HG03135 (cell line): Measurements from ENCODE around the gene F11R.
"Not testable (repeated sequence)": the region's sequence is repeated elsewhere in the genome, so short reads cannot be mapped to it uniquely, and the experiment has no call there.

Experiments used
- ATAC-seq: cut with Tn5 transposase; IDR thresholded peaks from one replicate; pipeline ENCODE4 v1.9.1; 2021; ENCODE audit warnings: mild to moderate bottlenecking, moderate library complexity; ENCODE audit not compliant: unreplicated experiment

F11R gene

GRCh38 chr1:161016683-161017082, 4.3 kb downstream of the F11R start:
- ATAC-seq: not testable (repeated sequence)

DNA sequence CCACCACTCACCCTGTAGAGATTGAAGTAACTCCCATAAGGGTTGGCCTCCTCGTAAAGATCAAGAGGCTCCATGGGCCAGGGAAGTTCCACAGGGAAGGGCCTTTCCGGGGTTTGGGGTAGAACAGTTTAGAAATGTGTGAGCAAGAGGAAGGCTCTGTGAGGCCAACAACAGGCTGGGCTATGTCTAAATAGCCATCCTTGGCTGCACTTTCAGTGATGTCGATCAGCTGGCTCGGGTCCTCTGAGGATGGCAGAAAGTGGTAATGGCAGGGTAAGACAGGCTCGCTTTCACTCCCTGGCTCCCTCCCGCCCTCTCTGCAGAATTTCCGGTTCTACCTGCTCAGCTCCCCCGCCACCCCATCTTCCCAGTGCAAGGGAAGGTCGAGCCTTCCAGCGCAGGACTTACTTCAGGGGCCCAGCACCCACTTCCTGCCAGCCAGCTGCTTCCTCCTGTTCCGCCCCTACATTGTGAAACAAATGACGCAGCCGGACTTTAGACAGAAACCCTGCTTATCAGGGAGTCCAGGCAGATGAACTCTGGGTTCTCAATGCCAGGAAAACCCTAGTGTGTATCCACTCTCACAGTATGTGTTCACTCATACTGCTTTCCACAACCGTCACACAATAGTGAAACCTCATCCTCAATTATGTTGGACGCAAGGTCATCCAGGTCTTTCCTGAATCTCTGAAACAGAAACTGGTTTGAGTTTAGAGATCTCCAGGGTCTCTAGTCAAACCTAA, 7.3 kb downstream of the F11R start:
- peak; percentile 81 for ATAC-seq

DNA sequence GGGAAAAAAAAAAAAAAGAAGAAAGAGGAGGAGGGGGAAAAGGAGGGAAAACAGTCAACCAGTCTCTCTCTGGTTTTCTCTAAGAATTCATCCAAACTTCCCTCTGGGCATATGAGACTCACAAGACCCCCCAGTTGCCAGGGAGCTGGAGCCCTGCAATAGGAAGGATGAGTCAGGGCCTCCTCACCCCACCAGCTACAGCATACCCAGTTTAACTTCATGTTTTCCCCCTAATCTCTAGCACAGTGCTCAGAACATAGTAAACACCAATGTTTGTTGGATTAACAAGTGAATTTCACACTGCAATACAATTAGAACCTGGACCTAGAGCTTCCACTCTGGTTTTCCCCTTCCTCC, 7.8 kb downstream of the F11R start:
- ATAC-seq: no peak

DNA sequence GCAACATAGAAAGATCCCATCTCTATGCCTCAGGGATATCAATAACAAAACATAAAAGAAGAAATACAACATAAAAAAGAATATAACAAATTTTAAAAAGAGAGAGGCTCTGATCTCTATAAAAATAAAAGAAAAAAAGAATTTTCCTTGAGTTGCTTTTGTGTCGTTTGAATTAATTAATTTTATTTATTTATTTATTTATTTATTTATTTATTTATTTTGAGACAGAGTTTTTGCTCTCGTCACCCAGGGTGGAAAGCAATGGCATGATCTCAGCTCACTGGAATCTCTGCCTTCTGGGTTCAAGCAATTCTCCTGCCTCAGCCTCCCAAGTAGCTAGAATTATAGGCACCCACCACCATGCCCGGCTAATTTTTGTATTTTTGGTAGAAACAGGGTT, 8.5 kb downstream of the F11R start:
- no peak for ATAC-seq

- ATAC-seq: no peak
Observed at GRCh38 chr1:161009602-161010211, 11.2 kb downstream of the F11R start.

DNA sequence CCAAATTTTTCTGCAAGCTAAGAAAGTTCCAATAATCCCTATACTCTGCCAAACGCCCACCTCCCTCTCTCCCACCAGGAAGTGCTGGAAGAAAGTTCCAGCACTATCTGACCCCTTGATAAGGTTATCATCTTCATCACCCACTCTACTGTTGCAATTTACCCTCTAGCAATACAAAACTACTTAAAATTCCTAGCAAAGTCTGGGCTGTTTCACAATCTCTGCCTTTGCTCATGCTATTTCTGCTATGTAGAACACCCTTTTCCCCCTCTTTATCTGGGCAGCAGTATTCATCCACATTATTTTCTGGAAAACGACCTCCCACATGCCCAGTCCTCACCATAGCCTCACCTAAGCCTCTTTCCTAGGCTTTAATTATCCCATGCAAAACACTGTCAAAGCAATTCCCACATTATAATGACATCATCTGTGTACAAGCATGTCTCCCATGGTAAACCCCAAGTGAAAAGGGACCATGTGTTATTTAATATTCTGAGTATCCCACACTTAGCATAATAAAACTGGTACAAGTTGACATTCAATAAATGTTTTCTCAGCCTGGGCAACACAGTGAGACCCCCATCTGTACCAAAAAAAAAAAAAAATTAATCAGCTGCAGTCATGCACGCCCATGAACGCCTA, 12.0 kb downstream of the F11R start:
- ATAC-seq: no peak

- no peak for ATAC-seq
Observed at GRCh38 chr1:161007369-161007768, 13.6 kb downstream of the F11R start.

DNA sequence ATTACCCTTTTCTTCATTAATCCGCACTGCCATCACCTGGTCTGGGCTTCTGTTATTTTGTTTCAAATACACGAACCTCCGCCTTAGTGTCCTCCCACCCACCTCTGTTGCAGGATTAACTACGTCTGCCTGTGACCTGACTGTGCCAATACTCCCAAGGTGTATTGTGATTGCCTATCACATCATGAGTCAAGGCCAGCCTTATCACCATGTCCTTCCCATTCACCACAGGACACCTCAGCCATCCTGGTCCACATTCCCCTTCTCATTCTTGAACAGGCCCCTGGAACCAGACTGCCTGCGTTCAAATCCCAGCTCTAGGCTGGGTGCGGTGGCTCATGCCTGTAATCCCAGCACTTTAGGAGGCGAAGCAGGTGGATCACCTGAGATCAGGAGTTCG, 14.4 kb downstream of the F11R start:
- no peak for ATAC-seq

DNA sequence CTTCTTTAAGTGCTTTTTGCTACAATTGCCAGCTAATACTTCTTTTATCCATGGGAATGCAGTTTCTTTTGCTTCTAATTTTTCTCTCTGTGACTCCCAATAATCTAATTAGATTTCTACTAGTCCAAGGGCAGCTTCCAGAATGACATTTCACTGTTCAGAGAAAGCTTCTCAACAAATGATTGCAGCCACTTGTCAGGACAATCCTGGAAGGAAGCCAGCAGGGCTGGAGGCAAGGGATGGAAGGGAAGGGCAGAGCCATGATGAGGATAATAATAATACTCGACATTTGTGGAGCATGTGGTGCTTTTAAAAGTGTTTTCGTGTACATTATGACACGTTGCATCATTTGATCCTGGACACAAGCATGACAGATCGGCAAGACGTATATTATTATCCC, 19.4 kb downstream of the F11R start:
- ATAC-seq: no peak

GRCh38 chr1:161000736-161001480, 20.0 kb downstream of the F11R start:
- ATAC-seq: no peak

GRCh38 chr1:160999376-160999775, 21.6 kb downstream of the F11R start:
- ATAC-seq: no peak

GRCh38 chr1:160997323-160998038, 23.5 kb downstream of the F11R start:
- ATAC-seq: no peak

DNA sequence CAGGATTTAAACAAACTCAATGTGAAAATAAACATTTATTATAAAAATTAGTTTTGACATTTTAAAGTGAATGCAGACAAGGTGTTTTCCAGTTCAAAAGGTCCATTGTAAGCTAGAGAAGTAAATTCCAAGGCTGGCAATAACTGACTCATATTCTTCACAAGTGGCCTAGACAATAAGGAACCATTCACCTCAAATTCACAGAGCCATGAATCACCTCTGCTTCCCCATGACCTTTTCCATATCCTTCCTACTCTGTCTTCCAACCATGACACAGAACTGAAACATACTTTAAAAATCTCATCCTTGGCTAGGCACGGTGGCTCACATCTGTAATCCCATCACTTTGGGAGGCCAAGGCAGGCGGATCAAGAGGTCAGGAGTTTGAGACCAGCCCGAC, 24.8 kb downstream of the F11R start:
- no peak for ATAC-seq

DNA sequence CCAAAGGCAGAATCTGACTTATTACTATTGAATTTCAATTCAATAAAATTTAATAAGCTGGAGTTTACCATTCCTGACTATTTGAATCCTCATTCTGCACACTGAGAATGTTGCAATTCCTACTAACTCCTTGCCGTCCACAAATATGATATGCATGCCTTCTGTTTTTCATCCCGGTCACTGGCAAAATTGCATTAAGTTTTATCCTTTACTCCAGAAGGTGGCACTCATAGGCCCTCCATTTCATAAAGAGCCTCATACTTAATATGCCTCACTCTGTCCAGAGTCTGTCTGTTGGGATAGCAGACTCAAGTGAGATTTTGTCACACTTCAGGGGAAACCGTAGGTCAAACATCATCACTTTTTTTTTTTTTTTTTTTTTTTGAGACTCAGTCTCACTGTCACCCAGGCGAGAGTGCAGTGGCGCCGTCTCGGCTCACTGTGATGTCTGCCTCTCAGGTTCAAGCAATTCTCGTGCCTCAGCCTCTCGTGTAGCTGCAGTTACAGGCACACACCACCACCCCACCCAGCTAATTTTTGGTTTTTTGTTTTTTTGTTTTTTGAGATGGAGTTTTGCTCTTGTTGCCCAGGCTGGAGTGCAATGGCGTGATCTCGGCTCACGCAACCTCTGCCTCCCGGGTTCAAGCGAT, 27.3 kb downstream of the F11R start:
- no peak for ATAC-seq

DNA sequence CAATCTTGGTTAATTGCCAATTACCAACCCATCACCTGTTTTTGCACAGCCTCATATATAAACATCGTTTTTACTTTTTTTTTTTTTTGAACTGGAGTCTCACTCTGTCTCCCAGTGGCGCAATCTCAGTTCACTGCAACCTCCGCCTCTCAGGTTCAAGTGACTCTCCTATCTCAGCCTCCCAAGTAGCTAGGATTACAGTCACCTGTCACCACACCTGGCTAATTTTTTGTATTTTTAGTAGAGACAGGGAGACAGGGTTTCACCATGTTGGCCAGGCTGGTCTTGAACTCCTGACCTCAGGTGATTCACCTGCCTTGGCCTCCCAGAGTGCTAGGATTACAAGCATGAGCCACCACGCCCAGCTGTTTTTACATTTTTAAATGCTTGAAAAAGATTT, 28.9 kb downstream of the F11R start:
- not testable (repeated sequence) for ATAC-seq

DNA sequence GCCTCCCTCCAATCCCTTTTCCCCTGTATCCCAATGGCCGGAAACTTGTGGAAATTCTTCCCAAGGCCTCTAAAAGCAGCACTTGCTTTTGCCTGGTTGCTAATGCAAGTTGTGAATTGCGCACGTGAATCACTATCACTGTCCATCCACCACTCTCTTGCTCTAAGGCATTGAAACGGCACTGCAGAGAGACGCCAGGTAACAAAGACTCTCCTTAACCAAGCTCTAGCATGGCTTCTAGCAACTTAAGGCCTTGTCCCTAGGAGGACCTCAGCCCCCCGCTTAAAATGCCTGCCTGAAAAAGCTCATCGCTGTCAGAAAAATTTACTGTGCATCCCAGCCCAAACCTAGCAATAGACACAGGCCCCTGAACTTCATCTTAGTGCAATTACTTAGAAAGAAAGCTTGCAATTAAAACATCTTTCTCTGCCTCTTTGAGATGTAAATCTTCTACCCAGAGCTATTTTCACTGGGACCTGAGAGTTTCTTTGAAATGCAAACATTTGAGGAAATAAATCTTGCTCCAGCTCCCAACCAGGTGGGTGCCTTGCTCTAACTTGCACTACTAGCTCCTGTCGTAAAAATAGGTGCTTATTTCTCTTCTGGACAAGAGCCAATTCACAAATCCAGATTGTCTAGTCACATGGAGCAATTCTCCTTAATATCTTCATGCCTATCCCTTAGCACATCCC, 33.4 kb downstream of the F11R start:
- no peak for ATAC-seq

DNA sequence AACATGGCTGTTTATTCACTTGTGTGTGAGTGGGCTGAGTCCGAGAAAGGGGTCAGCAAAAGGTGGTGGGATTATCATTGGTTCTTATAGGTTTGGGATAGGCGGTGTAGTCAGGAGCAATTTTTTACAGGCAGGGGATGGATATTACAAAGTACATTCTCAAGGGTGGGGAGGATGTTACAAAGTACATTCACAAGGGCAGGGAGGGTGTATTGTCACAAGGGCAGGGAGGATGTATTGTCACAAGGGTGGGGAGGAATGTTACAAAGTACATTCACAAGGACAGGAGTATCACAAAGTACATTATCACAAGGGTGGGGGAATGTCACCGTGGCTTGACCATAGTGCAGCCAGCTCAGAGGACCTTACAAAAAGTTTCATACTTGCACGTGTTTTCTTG, 35.2 kb downstream of the F11R start:
- no peak for ATAC-seq

- ATAC-seq: no peak
Observed at GRCh38 chr1:160981584-160982411, 39.2 kb downstream of the F11R start.

GRCh38 chr1:160979286-160979685, 41.7 kb downstream of the F11R start:
- no peak for ATAC-seq
